Measurements from ENCODE around the gene SAMD9L.
A peak's percentile ranks its signal among the peaks of the same experiment; 100 is the strongest.
"Not testable (repeated sequence)": the region's sequence is repeated elsewhere in the genome, so short reads cannot be mapped to it uniquely, and the experiment has no call there.

SAMD9L gene

DNA sequence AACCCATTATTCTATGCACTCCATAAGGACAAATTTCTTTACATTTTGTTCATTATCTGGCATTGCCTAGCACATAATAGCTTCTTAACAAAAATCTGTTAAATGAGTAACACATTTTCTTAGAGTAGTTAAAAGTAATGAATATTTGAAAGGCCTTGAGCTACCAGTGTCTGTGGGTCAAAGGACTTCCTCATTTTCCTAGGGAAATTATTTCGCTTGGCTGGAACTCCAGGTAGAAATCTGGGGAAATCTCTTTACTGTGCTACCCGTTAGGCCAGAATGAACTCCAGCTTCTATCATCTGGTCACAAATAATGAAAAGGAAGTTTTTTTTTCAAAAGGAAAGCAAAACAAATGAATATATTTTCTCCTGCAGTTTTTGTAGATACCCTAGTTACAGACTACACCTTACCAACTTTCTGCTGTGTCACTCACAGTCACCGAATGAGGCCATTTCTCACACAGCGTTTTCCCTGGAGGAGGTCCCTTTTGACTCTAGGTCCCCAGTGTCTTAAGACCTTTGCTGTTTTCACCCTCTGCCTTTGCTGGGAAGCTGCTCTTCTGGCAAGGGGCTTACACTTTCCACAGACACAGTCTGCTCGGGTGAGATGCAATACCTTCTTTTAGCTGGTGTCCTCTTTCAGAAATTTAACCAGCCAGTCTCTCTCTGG is 1.6 kb downstream of the SAMD9L start:
- FAIRE-seq (no peak), DNase-seq (ENCODE audit: insufficient read length, low spot score) (no peak)

DNA sequence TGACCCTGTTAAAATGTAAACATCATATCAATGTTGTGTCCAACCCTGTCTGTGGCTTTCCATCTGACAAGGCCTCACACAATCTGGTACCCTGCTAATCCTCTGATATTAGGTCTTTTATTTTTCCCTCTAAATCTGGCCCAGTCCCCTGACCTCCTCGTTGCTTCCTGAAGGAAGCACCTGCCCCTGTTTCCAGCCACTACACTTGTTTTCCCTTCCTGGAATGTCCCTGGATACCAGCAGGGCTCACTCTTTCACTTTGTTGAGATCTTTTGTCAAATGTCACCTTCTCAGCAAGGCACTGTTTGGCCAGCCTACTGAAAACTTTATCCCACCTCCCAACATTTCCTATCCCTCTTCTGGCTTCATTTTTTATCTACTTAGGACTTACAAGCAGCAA is 2.1 kb downstream of the SAMD9L start:
- FAIRE-seq = no peak
- DNase-seq (ENCODE audit: insufficient read length, low spot score) = no peak

DNA sequence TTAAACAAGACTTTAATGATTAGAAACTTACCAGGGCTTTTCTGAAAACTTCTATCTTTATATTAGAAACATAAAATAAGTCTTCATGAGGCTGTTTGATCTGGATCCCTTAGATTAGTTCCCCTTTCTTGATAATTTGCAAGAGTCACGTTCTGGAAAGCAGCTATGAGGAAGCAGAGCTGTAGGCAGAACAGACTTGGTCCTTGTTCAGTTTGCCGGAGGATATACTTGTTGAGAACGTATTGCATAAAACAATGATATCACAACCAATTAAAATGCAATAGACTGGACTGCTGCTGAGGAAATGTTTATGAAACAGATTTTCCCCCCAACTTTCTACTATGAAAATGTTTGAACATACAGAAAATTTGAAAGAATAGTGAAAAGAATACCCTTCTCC is 2.8 kb downstream of the SAMD9L start:
- FAIRE-seq (no peak), DNase-seq (ENCODE audit: insufficient read length, low spot score) (no peak)

DNA sequence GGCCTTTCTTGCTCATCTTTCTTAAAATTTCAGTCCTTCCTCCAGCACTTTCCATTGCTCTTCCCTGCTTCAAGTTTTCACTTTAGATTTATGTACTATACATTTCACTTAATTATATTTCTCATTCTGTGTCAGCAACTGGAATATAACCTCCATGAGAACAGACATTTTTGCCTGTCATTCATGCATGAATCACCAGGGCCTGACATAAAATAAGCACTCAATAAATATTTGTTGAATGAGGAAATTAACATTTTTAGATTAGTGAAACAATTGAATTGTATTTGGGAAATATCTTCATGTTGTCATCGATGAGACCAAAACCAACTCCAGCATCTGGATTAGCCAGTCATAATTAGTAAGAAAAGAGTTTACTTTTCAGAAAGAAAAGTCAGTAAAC is 6.1 kb downstream of the SAMD9L start:
- FAIRE-seq (no peak), DNase-seq (ENCODE audit: insufficient read length, low spot score) (no peak)

DNA sequence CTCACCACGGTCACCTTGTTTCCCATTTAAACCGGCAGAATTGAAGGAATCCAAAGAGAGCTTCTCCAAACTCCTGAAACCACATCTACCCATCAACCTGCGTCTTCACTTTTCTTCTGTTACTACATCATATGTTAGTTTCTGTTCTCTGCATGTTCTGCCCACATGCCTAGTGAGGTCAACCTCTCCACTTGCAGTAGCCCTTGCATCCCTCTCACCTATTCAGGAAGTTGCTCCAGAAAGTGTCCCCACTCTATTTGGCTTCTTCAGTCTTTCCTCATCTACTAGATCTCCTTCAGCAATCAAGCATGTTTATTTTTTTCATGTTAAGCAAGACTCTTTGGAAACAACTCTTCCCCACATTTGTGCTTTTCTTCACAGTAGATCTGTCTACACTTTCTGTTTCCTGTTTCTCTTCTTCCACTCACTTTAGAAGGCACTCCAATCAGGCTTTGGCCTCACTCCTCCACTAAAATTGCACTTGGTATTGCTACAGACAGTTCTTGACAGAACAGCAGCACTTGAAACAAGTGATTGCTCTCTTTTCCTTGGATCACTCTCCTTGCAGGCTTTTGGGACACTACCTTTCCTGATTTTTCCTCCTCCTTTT is 7.5 kb downstream of the SAMD9L start:
- FAIRE-seq = no peak

DNA sequence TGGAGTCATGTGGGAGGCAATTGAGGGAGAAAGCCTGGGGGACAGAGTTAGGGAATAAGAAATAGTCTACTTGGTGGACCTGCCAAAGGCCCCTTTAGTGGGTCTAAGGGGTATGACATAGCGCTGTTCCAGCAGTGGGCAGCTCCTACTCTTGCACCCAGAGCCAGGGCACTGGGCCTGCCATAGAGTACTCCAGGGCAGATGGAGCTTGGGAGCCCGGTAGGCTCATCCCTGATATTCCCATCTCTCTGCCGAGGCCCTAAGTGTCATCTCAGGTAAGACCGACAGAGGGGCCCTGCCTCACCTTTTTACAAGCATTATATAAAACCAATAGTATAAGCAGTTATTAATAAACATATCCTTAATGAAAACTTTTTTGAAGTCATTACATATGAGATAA is 9.6 kb downstream of the SAMD9L start:
- FAIRE-seq (no peak), DNase-seq (ENCODE audit: insufficient read length, low spot score) (no peak)

More for the DNA sequence above, 7.5 kb downstream of the SAMD9L start:
- DNase-seq (ENCODE audit: insufficient read length, low spot score) = no peak

DNA sequence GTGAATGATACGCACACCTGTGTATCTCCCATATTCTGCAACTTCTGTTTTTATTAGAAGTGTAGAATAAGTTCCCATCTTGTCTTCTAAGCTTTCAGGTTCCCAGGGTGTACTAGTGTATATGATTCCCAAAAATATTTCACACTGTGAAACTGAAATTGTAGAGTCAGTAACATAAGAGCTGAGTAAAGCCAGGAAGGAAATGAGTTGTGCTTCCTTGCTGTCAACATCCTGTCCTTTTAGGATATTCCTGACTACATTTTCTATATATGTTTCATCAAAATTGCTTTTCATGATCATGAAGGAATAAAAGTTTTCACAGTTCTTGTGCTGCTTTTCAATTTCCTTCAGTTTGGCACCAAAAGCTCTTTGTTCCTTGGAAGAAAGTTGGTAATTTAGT is 15.2 kb downstream of the SAMD9L start:
- DNase-seq (ENCODE audit: insufficient read length, low spot score) (no peak), FAIRE-seq (no peak)

DNA sequence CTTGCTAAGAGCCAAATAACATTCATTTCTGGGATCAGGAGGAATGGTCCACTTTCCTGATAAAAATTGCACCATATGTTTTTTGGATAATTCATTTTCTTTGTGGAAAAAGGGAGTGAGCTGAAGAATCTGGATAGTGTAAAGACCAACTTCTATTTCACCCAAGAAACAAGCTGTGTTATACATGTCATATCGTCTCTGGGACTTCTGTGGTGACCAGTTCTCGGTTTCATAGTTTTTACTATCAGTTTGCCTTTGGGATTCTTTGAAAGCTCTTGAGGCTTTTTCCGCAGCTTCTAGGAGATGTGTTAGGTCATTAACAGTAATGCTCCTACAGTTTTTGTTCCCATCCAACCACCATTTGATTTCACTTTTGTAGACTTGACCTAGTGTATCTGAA is 16.0 kb downstream of the SAMD9L start:
- DNase-seq (ENCODE audit: insufficient read length, low spot score) (no peak), FAIRE-seq (no peak)

DNA sequence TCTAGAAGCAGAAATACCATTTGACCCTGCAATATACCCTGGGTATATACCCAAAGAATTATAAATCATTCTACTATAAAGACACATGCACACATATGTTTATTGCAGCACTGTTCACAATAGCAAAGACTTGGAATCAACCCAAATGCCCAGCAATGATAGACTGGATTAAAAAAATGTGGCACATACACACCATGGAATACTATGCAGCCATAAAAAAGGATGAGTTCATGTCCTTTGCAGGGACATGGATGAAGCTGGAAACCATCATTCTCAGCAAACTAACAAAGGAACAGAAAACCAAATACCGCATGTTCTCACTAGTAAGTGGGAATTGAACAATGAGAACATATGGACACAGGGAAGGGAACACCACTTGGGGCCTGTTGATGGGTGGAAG is 21.2 kb downstream of the SAMD9L start:
- not testable (repeated sequence) for DNase-seq (ENCODE audit: insufficient read length, low spot score); FAIRE-seq

DNA sequence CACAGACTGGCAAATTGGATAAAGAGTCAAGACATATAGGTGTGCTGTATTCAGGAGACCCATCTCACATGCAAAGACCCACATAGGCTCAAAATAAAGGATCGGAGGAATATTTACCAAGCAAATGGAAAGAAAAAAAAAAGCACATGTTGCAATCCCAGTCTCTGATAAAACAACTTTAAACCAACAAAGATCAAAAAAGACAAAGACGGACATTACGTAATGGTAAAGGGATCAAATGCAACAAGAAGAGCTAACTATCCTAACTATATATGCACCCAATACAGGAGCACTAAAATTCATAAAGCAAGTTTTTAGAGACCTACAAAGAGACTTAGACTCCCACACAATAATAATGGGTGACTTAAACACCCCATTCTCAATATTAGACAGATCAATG is 24.7 kb downstream of the SAMD9L start:
- FAIRE-seq; DNase-seq (ENCODE audit: insufficient read length, low spot score): not testable (repeated sequence)

DNA sequence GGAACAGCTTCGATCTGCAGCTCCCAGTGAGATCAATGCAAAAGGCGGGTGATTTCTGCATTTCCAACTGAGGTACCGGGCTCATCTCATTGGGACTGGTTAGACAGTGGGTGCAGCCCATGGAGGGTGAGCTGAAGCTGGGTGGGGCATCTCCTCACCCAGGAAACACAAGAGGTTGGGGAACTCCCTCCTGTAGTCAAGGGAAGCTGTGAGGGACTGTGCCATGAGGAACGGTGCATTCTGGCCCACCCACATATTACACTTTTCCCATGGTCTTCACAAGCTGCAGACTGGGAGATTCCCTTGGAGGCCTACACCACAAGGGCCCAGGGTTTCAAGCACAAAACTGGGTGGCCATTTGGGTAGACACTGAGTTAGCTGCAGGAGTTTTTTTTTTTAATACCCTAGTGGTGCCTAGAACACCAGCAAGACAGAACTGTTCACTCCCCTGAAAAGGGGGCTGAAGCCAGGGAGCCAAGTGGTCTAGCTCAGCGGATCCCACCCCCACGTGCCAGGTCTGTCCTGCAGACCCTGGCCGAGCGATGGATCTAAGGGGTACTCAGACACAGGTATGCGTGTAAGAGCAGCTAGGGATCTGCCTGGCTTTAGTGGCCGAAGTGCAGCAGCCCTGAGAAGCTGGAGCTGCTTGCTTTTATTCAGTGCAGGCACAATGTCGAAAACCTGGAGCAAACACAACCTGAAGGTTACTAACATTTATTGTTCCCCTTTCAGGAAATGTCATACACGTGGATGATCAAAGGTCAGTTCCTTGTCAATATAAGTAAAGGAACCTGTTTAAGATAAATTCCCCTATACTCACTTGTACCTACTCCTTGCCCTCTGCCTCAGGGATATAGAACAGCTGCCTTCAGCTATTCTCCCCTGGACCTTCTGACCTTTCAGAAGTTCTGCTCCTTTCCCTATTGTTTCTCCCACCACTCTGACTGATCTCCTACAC is 27.3 kb downstream of the SAMD9L start:
- DNase-seq (ENCODE audit: insufficient read length, low spot score) = no peak
- FAIRE-seq = no peak

DNA sequence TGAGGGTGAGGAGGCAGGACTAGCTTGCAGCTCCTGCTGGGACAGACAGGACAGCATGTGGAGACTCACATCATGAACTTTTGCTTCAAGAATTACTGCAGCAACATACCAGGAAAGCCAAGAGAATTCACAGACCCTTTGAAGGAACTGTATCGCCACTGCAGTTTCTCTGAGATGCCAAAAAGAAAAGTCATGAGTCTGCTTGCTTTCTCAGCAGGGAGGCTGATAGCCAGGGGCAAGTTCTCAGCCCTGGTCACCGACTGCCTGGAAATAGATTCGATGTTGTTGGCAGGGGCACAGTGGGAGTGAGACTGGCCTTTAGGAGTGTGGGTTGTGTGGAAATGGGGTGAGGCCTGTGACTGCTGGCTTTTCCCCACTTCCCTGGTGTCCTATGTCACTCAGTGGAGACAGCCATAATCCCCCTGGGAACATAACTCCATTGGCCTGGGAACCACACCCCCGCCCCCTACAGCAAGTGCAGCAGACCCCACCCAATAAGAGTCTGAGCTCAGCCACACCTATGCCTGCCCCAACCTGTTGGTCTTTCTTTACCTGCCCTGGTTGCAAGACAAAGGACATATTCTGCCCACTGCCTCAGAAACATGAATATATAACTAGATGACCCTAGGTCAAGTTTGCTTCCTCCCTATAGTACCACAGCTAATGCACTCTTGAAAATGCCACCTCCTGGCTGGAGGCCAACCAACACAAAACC is 28.8 kb downstream of the SAMD9L start:
- FAIRE-seq = no peak
- no peak for DNase-seq (ENCODE audit: insufficient read length, low spot score)

DNA sequence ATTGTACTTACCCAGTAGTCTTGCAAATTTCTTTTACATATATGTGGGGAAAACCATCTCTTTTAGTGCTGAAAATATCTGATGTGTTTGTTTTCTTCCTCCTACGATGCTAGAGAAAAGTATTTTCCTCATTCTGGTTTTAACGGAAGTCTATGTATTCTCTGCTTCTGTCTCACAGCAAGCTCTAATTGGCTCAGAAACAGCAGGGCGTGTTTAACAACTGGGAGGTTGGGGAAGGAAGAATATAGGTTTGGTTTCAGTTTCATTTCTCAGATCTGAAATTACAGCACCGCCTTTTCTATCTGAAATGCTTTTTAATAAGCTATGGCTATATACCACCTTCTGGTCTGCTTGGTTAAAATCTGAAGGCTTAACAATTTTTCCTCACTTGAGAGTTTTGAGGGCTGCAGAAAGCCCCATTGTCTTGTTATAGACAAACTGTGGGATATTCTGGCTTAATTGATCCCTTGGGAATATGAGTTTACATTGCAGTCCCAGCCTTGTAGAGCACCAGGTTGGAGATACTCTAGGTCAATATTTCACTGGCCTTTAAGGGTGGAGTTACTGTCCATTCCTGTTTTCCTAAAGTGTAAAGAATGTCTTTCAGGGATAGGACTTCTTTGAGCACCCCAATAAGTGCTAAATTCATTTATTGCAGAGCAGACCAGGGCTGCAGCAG is 30.2 kb downstream of the SAMD9L start, which contains the start of gene SAMD9:
SAMD9 (minus strand) TSS at position 128 of the 679 bp plus-strand sequence. CDS start 11,882 bp downstream, outside the sequence.
- FAIRE-seq (no peak), DNase-seq (ENCODE audit: insufficient read length, low spot score) (peak; percentile 58)

DNA sequence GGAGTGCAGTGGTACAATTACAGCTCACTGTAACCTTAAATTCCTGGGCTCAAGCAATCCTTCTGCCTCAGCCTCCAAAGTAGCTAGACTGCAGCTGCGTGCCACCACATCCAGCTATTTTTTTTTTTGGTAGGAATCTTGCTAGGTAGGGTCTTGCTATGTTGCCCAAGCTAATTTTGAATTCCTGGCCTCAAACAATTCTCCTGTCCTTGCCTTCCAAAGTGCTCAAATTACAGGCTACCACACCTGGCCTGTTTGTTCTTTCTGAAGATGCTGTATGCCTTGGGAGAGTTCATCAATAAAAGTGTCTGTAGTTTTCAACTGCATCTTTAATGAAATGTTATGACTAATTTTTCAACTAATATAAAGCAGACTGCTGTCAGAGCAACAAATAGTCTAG is 30.9 kb downstream of the SAMD9L start:
- FAIRE-seq = no peak

DNA sequence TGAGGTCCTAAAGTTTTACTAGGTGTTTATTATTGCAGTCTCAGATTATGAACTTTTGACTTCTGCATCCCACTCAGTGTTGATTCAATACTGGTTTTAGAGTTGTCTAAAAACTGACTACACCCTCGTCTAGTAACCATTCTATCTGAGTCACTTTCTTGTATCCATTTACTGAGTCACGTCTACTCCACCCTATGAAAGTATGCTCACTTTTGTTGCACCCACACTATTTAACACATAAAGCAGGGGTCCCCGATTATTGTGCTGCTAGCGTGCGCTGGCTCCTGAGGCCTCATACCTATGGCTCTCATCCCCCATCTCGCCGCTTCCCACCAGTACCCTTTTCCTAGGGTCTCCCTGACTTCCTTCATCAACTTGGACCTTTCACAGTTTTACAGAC is 32.4 kb downstream of the SAMD9L start:
- DNase-seq (ENCODE audit: insufficient read length, low spot score) (no peak), FAIRE-seq (no peak)

More for the DNA sequence above, 30.9 kb downstream of the SAMD9L start:
- no peak for DNase-seq (ENCODE audit: insufficient read length, low spot score)

DNA sequence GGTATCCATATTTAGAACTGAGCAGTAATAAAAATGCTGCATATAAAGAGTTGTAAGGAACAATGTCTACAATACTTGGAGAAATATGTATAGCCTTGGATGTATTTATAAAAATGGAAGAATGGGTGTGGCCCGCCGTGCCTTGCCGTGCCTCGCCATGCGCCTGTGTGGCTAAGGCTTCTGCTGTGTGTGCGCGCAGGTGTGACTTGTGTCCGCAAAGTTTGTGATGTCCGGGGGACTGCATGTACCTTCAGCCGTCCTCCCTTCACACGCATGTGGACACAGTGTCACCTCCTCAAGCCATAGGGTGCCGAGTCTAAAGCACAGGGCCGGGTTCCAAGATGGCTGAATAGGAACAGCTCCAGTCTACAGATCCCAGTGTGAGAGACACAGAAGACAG is 40.2 kb downstream of the SAMD9L start:
- no peak for FAIRE-seq
- DNase-seq (ENCODE audit: insufficient read length, low spot score) = no peak

DNA sequence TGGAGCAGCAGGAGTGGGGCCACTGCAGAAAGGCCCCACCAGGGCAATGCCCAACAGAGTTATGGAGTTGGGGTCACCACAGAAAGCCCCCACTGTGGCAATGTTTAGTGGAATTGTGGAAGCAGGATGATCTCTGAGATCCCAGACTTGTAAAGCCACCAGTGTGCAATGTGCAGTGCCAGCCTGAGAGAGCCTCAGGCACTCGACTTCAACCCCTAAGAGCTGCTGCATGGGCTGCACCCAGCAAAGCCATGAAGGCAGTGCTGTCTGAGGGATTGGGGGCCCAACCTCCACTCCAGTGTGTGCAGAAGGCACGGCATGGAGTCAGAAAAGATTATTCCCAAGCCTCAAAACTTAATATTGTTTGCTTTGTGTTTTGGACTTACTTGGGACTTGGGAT is 50.8 kb downstream of the SAMD9L start:
- FAIRE-seq (no peak), DNase-seq (ENCODE audit: insufficient read length, low spot score) (no peak)

DNA sequence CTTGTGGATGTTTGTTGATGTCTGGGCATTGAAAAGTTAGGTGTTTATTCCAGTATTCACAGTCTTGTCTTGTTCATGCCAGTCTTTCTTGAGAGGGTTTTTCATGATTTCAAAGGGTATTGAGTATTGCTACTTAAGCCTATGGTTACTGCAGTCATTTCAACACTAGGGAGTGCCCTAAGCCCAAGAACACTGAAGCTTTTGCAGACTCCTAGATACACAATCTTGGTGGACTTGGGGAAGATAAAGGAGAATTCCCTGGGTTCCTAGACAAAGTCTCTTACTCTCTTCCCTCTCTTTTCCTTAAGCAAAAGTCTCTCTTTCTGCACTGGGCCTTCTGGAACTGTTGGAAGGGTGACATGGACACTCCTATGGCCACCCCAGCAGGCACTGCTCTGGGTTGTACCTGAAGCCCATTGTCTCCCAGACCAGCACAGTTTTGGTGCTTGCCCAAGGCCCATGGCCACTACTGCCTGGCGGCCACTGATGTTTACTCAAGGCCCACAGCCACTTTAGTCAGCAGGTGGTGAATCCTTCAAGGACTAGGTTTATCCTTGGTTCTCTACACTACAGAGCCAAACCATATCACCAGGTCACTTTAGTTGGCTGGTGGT is 55.3 kb downstream of the SAMD9L start:
- DNase-seq (ENCODE audit: insufficient read length, low spot score) (no peak), FAIRE-seq (no peak)
